ENCODE data around the gene OPRD1.

Gene OPRD1

DNA sequence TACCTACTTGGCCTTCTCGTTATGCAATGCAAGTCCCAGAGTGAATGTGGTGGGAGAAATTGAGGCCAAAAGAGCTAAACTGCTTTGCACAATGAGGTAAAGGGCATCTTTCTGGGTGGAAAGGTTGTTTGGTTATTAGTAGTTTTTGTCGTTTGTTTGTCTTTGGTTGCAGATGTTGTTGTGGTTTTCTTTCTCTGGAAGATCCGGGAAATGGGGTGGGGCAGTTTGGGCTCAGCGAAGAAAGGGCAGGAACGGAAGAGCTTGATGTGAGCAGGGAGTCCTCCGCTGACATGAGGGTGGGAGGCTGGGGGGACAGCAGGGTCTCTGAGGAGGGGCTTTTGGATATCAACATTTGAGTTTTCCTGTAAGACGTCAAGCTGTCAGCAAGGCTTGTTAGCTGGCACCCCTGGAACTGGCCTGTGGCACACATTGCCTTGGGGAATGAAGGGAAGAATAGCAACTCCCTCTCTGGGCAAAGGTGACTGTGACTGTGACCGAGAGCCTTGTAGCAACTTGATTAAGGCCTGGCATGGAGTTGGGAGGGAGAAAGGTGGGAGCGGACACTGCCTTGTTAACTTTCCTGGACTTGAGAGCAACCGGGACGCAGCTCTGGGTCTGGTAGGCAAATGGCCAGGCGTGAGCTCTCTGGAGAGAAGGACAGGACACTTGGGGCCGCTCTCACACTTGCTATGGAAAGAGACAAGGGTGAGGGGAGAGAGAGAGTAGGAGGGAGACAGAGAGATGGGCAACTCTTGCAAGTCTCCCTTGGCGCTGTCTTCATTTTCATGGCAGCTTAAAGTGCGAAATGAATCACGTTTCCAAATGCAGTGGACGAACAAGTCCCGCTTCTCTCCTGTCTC is 15.4 kb upstream of the OPRD1 start:
- TF ChIP-seq TCF4 (CRISPR knock-in tag; IDR thresholded peaks at IDR 0.05; ENCODE audit: borderline replicate concordance) = no peak
- TF ChIP-seq TOX (CRISPR knock-in tag; IDR thresholded peaks at IDR 0.05; ENCODE audit: borderline replicate concordance) = no peak
- no peak for TF ChIP-seq RARB (CRISPR knock-in tag; IDR thresholded peaks at IDR 0.05)
- TF ChIP-seq BACH2 (CRISPR knock-in tag; IDR thresholded peaks at IDR 0.05; ENCODE audit: borderline replicate concordance) = no peak
- TF ChIP-seq ZFP30 (CRISPR knock-in tag; IDR thresholded peaks at IDR 0.05) = no peak
- TF ChIP-seq, protein P1, sequence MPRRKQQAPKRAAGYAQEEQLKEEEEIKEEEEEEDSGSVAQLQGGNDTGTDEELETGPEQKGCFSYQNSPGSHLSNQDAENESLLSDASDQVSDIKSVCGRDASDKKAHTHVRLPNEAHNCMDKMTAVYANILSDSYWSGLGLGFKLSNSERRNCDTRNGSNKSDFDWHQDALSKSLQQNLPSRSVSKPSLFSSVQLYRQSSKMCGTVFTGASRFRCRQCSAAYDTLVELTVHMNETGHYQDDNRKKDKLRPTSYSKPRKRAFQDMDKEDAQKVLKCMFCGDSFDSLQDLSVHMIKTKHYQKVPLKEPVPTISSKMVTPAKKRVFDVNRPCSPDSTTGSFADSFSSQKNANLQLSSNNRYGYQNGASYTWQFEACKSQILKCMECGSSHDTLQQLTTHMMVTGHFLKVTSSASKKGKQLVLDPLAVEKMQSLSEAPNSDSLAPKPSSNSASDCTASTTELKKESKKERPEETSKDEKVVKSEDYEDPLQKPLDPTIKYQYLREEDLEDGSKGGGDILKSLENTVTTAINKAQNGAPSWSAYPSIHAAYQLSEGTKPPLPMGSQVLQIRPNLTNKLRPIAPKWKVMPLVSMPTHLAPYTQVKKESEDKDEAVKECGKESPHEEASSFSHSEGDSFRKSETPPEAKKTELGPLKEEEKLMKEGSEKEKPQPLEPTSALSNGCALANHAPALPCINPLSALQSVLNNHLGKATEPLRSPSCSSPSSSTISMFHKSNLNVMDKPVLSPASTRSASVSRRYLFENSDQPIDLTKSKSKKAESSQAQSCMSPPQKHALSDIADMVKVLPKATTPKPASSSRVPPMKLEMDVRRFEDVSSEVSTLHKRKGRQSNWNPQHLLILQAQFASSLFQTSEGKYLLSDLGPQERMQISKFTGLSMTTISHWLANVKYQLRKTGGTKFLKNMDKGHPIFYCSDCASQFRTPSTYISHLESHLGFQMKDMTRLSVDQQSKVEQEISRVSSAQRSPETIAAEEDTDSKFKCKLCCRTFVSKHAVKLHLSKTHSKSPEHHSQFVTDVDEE (CRISPR knock-in tag; IDR thresholded peaks at IDR 0.05) = no peak
- no peak for TF ChIP-seq ZNF565 (CRISPR knock-in tag; conservative IDR thresholded peaks at IDR 0.05; ENCODE audit: low read depth)
- no peak for TF ChIP-seq PPARA (CRISPR knock-in tag; IDR thresholded peaks at IDR 0.05; ENCODE audit: borderline replicate concordance)
- TF ChIP-seq ISL1 (CRISPR knock-in tag; IDR thresholded peaks at IDR 0.05) = no peak
- TF ChIP-seq OSR1 (CRISPR knock-in tag; IDR thresholded peaks at IDR 0.05) = no peak
- TF ChIP-seq ZC3H10 (CRISPR knock-in tag; IDR thresholded peaks at IDR 0.05) = no peak
- TF ChIP-seq GLIS3 (CRISPR knock-in tag; IDR thresholded peaks at IDR 0.05) = no peak
- TF ChIP-seq, protein P2, sequence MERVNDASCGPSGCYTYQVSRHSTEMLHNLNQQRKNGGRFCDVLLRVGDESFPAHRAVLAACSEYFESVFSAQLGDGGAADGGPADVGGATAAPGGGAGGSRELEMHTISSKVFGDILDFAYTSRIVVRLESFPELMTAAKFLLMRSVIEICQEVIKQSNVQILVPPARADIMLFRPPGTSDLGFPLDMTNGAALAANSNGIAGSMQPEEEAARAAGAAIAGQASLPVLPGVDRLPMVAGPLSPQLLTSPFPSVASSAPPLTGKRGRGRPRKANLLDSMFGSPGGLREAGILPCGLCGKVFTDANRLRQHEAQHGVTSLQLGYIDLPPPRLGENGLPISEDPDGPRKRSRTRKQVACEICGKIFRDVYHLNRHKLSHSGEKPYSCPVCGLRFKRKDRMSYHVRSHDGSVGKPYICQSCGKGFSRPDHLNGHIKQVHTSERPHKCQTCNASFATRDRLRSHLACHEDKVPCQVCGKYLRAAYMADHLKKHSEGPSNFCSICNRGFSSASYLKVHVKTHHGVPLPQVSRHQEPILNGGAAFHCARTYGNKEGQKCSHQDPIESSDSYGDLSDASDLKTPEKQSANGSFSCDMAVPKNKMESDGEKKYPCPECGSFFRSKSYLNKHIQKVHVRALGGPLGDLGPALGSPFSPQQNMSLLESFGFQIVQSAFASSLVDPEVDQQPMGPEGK (CRISPR knock-in tag; IDR thresholded peaks at IDR 0.05; ENCODE audit: borderline replicate concordance) = no peak
- TF ChIP-seq ZNF8 (CRISPR knock-in tag; IDR thresholded peaks at IDR 0.05) = no peak
- no peak for ATAC-seq

DNA sequence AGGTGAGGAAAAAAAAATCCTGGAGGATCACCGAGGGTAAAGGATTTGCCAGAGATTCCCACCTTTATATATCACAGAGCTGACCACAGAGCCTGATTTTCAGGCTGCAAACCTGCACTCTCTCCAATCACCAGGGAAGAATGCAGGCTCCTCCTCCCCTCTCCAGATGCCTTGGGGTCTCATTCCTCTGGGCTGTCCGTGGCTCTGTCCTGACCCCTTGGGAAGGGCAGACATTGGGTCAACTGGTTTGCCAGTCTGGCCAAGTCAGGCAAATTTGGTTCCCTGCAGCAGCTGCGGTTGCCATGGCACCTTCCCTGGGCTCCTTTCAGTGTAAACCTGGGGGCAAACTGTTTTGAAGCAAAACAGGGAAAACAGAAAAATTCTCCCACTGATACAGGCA is 11.6 kb upstream of the OPRD1 start:
- TF ChIP-seq ZNF565 (CRISPR knock-in tag; conservative IDR thresholded peaks at IDR 0.05; ENCODE audit: low read depth) (no peak), RARB (CRISPR knock-in tag; IDR thresholded peaks at IDR 0.05) (no peak), ESRRG (CRISPR knock-in tag; IDR thresholded peaks at IDR 0.05) (no peak), BACH2 (CRISPR knock-in tag; IDR thresholded peaks at IDR 0.05; ENCODE audit: borderline replicate concordance) (no peak), TOX (CRISPR knock-in tag; IDR thresholded peaks at IDR 0.05; ENCODE audit: borderline replicate concordance) (no peak), ARNTL (CRISPR knock-in tag; IDR thresholded peaks at IDR 0.05; ENCODE audit: borderline replicate concordance, low read depth) (no peak), ZFP30 (CRISPR knock-in tag; IDR thresholded peaks at IDR 0.05) (no peak), ZFP3 (CRISPR knock-in tag; IDR thresholded peaks at IDR 0.05) (no peak), TCF4 (CRISPR knock-in tag; IDR thresholded peaks at IDR 0.05; ENCODE audit: borderline replicate concordance) (no peak), ZNF70 (CRISPR knock-in tag; IDR thresholded peaks at IDR 0.05) (no peak), OSR1 (CRISPR knock-in tag; IDR thresholded peaks at IDR 0.05) (no peak)
- TF ChIP-seq, protein P3, sequence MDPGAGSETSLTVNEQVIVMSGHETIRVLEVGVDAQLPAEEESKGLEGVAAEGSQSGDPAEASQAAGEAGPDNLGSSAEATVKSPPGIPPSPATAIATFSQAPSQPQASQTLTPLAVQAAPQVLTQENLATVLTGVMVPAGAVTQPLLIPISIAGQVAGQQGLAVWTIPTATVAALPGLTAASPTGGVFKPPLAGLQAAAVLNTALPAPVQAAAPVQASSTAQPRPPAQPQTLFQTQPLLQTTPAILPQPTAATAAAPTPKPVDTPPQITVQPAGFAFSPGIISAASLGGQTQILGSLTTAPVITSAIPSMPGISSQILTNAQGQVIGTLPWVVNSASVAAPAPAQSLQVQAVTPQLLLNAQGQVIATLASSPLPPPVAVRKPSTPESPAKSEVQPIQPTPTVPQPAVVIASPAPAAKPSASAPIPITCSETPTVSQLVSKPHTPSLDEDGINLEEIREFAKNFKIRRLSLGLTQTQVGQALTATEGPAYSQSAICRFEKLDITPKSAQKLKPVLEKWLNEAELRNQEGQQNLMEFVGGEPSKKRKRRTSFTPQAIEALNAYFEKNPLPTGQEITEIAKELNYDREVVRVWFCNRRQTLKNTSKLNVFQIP (CRISPR knock-in tag; IDR thresholded peaks at IDR 0.05; ENCODE audit: borderline replicate concordance, low read depth) = no peak
- TF ChIP-seq, protein P1 (CRISPR knock-in tag; IDR thresholded peaks at IDR 0.05) = no peak
- TF ChIP-seq, protein P2 (CRISPR knock-in tag; IDR thresholded peaks at IDR 0.05; ENCODE audit: borderline replicate concordance) = no peak
- ATAC-seq = no peak

All from SK-N-SH treated with all-trans-retinoic acid at 6 μM for 48 hours (cell line).